ENCODE measurements around the gene IGSF9B.

The IGSF9B gene

DNA sequence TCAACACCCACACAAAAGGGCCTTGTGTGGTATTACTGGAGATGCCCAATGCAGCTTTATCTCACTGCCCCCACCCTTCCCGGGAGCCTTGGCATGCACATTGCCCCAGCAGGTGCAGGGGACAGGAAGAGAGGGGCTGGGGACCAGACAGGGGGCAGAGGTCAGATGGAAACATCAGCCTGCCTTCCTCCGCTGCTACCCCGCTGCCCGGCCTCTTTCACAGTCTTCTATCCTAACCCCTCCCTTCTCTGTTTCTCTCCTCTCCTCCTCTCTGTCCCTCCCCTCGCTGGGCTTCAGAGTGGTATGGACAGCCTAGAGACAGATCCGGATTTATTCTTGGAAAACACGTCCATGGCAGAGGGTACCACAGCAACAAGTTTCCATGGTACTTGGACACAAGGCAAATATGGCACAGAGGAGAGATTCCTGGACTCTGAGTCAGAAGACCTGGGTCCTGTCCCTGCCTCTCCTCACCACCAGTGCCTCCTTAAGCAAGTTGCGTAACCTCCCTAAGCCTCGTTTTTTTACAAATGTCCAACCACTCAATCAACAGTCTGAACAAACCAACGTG is 8.3 kb upstream of the IGSF9B start:
- no peaks in the 10 kb centered on the region for H3K9me2 ChIP-seq (replicated peaks; ENCODE audit: insufficient read depth, low read length)
- TF ChIP-seq, protein P1, sequence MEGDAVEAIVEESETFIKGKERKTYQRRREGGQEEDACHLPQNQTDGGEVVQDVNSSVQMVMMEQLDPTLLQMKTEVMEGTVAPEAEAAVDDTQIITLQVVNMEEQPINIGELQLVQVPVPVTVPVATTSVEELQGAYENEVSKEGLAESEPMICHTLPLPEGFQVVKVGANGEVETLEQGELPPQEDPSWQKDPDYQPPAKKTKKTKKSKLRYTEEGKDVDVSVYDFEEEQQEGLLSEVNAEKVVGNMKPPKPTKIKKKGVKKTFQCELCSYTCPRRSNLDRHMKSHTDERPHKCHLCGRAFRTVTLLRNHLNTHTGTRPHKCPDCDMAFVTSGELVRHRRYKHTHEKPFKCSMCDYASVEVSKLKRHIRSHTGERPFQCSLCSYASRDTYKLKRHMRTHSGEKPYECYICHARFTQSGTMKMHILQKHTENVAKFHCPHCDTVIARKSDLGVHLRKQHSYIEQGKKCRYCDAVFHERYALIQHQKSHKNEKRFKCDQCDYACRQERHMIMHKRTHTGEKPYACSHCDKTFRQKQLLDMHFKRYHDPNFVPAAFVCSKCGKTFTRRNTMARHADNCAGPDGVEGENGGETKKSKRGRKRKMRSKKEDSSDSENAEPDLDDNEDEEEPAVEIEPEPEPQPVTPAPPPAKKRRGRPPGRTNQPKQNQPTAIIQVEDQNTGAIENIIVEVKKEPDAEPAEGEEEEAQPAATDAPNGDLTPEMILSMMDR (IDR thresholded peaks at IDR 0.05; ENCODE audit: insufficient read depth, low read length, poor library complexity, severe bottlenecking) = no peak
- no peak for TF ChIP-seq EZH2phosphoT487 (conservative IDR thresholded peaks at IDR 0.05; ENCODE audit: low read length)
- H3K27ac ChIP-seq (ENCODE audit: low read depth, low read length) = no peak overlapping the region
- no peaks in the 10 kb centered on the region for H4K20me1 ChIP-seq (ENCODE audit: low read depth, low read length)
- no peaks in the 10 kb centered on the region for H3F3A ChIP-seq (ENCODE audit: insufficient read depth)
- no peaks in the 10 kb centered on the region for H3K27me3 ChIP-seq (ENCODE audit: low read length)
- no peak overlapping the region for H2AFZ ChIP-seq (ENCODE audit: low read depth, low read length, severe bottlenecking)
- H3K4me3 ChIP-seq (ENCODE audit: insufficient read depth, low read length, poor library complexity, severe bottlenecking) = no peak overlapping the region
- no peaks in the 10 kb centered on the region for H3K9me3 ChIP-seq (ENCODE audit: insufficient read depth, low read length)
- no peaks in the 10 kb centered on the region for H3K36me3 ChIP-seq (ENCODE audit: low read length)
- no peak overlapping the region for H3K4me2 ChIP-seq (ENCODE audit: low read depth, low read length, poor library complexity, severe bottlenecking)
- H3K79me2 ChIP-seq (ENCODE audit: insufficient read depth, low read length) = no peaks in the 10 kb centered on the region
- no peak overlapping the region for H3K9ac ChIP-seq (ENCODE audit: low read length)

DNA sequence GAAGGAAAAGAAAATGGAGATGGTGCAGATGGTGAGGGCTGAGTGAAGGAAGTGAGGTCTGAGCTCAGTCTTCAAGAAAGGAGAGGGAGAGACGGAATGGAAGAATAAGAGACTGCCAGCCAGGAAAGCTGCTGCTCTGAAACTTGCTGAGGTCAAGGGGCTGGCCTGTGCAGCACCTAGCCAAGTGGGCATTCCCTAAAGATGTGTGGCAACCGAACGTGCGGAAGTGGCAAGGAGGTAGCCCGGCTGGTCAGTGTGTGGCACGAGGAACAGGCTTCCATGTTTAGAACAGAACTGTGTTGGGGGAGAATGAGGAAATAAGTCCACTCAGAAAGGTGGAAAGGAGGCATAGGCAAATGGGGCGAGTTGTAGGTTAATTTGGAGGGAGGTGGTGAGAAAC is 7.6 kb upstream of the IGSF9B start:
- TF ChIP-seq EZH2phosphoT487 (conservative IDR thresholded peaks at IDR 0.05; ENCODE audit: low read length) = no peak
- TF ChIP-seq, protein P1 (IDR thresholded peaks at IDR 0.05; ENCODE audit: insufficient read depth, low read length, poor library complexity, severe bottlenecking) = no peak
- H3K4me3 ChIP-seq (ENCODE audit: insufficient read depth, low read length, poor library complexity, severe bottlenecking) = no peak overlapping the region
- no peaks in the 10 kb centered on the region for H3K27me3 ChIP-seq (ENCODE audit: low read length)
- no peaks in the 10 kb centered on the region for H3K9me3 ChIP-seq (ENCODE audit: insufficient read depth, low read length)
- H3K4me2 ChIP-seq (ENCODE audit: low read depth, low read length, poor library complexity, severe bottlenecking) = no peak overlapping the region
- no peaks in the 10 kb centered on the region for H3K36me3 ChIP-seq (ENCODE audit: low read length)
- no peaks in the 10 kb centered on the region for H3F3A ChIP-seq (ENCODE audit: insufficient read depth)
- no peaks in the 10 kb centered on the region for H3K79me2 ChIP-seq (ENCODE audit: insufficient read depth, low read length)
- H3K9me2 ChIP-seq (replicated peaks; ENCODE audit: insufficient read depth, low read length) = no peaks in the 10 kb centered on the region
- no peak overlapping the region for H3K9ac ChIP-seq (ENCODE audit: low read length)
- H2AFZ ChIP-seq (ENCODE audit: low read depth, low read length, severe bottlenecking) = no peak overlapping the region
- H3K27ac ChIP-seq (ENCODE audit: low read depth, low read length) = no peak overlapping the region
- no peaks in the 10 kb centered on the region for H4K20me1 ChIP-seq (ENCODE audit: low read depth, low read length)

DNA sequence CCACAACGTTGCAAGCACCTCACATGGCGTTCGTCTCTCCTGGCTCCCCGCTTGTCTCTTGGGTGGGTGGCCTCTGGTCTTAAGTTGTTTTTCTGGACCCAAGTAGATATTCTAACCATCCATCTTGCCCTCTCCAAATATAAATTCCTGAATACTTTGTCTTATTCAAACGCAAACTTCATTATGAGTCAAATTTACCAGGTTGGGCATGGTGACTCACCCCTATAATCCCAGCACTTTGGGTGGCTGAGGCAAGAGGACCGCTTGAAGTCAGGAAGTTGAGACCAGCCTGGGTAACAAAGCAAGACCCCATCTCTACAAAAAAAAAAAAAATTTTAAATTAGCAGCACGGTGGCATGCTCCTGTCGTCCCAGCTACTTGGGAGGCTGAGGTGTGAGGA is 5.1 kb upstream of the IGSF9B start:
- H3K9me3 ChIP-seq (ENCODE audit: insufficient read depth, low read length) = no peaks in the 10 kb centered on the region
- H3K4me3 ChIP-seq (ENCODE audit: insufficient read depth, low read length, poor library complexity, severe bottlenecking) = no peak overlapping the region
- H3K36me3 ChIP-seq (ENCODE audit: low read length) = no peaks in the 10 kb centered on the region
- no peak overlapping the region for H3K9ac ChIP-seq (ENCODE audit: low read length)
- H3K9me2 ChIP-seq (replicated peaks; ENCODE audit: insufficient read depth, low read length) = no peaks in the 10 kb centered on the region
- H3K27ac ChIP-seq (ENCODE audit: low read depth, low read length) = no peak overlapping the region
- H3F3A ChIP-seq (ENCODE audit: insufficient read depth) = no peaks in the 10 kb centered on the region
- no peak for TF ChIP-seq EZH2phosphoT487 (conservative IDR thresholded peaks at IDR 0.05; ENCODE audit: low read length)
- TF ChIP-seq, protein P1 (IDR thresholded peaks at IDR 0.05; ENCODE audit: insufficient read depth, low read length, poor library complexity, severe bottlenecking) = no peak
- no peaks in the 10 kb centered on the region for H3K79me2 ChIP-seq (ENCODE audit: insufficient read depth, low read length)
- no peak overlapping the region for H2AFZ ChIP-seq (ENCODE audit: low read depth, low read length, severe bottlenecking)
- no peak overlapping the region for H3K4me2 ChIP-seq (ENCODE audit: low read depth, low read length, poor library complexity, severe bottlenecking)
- H4K20me1 ChIP-seq (ENCODE audit: low read depth, low read length) = no peaks in the 10 kb centered on the region
- no peaks in the 10 kb centered on the region for H3K27me3 ChIP-seq (ENCODE audit: low read length)
